NCI-H2171 treated with DMSO at 0.1 percent for 48 hours (cell line): ENCODE measurements around the gene MDM1.

Experiments used
- DNase-seq: peaks from one replicate; lab custom pipeline; 2025; lab: John Stamatoyannopoulos, UW

MDM1 gene

GRCh38 chr12:68356060-68356695 lies 24.0 kb upstream of the MDM1 start:
- DNase-seq: no peak

GRCh38 chr12:68354977-68355541 lies 22.9 kb upstream of the MDM1 start:
- no peak for DNase-seq

DNA sequence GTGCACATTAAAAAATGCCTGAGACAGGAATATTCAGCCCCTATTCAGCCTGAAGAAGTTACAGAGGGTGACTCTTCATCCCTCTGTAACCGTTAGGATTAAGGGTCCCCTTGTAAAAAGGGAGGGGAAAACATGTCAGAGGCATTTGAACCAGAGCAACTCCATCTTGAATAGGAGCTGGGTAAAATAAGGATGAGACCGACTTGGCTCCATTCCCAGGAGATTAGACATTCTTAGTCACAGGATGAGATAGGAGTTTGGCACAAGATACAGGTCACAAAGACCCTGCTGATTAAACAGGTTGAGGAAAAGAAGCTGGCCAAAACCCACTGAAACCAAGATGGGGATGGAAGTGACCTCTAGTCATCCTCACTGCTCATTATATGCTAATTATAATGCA lies 19.9 kb upstream of the MDM1 start:
- DNase-seq: no peak

- no peak for DNase-seq
These were observed 18.6 kb upstream of the MDM1 start for GRCh38 chr12:68350753-68351152.

DNA sequence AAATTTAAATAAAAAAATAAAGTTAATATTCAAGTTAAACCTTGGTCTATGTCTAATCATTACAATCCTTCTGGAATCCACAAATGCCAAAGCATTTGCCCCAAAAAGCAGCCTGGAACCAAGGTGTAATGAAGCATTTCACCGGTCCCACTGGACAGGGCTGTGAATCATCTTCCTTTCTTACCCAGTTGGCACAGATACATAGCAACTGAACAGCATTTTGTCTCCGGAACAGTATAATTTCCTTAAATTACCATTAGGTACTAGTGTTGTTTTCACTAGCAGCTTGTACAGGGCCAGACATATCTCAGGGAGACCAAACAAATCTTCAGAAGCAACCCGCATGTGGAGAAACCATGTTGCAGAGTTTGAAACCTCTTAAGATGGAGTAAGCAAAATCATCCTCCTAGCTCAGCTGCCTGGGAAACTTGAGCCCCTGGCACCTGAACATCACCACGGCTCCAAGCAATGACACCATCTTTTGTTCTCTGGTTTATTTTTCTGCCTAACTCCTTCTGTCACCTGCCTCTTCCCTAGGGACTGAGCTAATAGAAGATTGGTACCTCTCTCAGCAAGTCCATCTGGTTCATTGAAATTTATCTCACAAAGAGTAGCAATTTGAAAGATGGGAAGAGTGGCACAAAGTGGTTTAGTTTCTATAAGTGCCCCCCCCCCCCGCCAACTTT lies 17.9 kb upstream of the MDM1 start:
- DNase-seq: peak; percentile 100

DNA sequence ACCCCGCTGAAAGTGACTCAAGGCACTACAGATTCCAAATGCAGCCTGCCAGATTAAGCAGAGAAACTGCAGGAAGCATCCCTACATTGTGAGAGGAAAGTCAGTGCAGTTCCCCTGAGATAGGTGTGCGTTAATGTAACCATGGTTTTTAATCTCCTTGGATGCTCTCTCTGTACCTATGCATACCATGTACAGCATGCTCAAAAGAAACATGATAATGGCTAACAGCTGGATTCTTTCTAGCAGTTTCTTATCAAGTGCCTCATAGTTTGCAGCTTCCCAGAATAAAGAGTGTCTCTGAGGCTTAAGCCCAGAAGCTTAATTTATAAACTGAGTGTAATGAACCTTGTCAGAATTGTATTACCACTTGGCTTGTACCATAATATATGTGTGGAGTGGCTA lies 17.1 kb upstream of the MDM1 start:
- peak; percentile 95 for DNase-seq

- DNase-seq: no peak
These were observed 16.3 kb upstream of the MDM1 start for GRCh38 chr12:68348419-68348818.

- no peak for DNase-seq
These were observed 13.6 kb upstream of the MDM1 start for GRCh38 chr12:68345763-68346162.

DNA sequence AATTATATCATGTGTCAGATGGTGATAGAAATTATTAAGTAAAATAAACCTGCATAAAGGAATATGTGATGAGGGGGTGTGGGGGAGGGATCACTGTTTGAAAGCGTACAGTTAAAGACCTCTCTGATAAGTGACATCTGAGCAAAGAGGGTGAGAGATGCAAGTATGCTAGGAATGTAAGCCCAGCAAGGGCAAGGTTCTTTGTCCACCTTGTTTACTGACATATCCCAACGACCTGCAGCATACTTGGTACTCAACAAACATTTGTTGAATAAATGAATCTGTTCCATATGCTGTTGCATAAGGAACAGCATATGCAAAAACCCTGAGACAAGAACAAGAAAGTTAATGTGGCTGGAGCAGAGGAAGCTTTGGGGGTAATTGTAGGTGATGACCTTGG lies 12.0 kb upstream of the MDM1 start:
- no peak for DNase-seq

DNA sequence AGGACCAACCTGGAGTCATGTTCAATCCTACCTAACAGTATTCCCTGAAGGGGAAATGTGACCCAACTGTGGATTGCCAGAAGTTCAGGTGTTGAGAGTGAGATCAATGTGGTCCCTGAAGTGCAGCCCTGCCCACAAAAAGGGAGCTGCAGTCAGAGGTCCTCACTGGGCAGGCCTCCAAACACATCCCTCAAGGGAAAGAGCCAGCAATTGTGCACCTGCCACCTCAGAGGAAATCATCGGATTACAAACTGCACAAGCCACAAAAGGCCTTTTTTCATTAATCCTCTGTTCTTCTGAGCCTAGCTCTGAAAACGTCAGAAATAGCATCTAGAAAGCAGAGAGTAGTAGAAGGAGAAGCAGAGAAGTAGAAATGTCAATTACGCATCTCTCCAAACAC lies 10.8 kb upstream of the MDM1 start:
- DNase-seq: peak; percentile 99

- DNase-seq: no peak
These were observed 9.7 kb upstream of the MDM1 start for GRCh38 chr12:68341822-68342221.

GRCh38 chr12:68340404-68341270 lies 8.5 kb upstream of the MDM1 start:
- DNase-seq: no peak

GRCh38 chr12:68336889-68337303 lies 4.7 kb upstream of the MDM1 start:
- peak; percentile 82 for DNase-seq

DNA sequence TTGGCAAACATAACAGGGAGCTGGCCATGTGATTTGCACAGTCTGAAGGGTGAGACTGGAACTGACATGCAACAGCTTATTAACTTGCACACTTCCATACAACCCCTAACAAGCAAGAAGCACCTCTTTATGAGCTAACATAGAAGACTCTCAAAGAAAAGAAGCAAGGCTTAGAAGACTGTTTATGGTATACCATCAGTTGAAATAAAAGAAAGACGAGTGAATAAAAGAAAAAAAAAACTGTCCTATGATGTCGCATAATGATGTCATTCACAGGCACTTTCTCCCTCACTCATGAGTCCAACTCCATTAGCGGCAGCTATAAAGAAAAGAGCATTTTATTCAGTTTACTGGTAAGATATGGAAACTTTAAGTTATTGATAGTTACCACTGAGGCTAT lies 3.3 kb upstream of the MDM1 start:
- DNase-seq: no peak

DNA sequence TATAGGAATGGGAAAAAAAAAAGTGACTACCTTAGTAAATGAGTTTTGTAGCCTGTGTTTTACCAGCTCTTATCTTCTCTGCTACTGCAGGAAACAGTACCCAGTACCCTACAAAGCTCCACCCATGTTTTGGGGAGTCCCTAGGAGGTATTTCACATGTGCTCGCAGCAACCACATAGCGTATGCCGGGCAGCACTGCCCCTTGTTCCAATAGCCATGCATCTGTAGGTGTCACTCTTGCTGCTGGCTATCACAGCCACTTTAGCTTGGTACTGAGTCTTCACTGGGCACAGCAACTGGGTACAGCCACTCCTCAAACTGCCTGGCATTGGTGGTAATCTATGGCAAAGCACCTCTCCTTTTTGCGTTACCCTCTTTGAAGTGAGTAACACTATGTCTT lies 2.0 kb upstream of the MDM1 start:
- DNase-seq: no peak

DNA sequence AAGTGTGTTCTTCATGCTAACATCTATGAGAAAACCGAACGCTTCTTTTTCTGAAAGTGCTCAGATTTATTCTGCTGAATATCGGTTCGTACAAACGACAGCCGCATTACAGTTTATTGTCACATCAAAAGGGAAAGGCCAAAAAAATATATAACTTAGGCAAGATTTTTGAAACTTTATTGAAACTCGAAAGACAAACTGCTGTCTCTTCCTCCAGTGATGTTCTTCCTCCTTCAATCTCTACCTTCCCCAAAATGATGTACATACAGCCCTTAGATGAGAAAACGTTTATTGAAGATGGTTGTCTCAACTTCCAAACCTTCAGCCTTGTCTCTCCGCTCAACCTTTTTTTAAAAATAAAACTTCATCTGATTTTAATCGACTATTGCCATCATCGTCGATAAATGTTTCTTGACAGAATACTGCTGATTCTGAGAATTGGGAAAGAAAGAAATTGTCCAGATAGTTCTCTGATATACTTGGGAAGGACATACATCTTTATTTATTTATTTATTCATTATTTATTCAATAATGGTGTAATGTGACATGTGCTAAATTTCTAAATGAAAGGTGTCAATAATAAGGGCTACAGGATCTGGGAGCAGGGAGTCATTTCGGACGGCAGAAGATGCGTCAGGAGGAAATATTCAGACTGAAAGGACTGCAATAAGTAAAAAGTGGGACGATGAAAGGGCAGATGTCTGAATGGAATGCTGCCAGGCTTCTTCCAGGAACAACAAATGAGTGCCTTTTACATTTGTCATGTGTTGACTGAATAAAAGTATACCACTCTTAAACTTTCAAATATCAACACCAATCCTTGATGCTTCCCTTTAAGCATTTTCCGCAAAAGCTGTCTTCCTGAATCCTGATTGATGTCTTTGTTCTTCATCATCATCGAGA lies 817 bp upstream of the MDM1 start:
- DNase-seq: peak; percentile 43

DNA sequence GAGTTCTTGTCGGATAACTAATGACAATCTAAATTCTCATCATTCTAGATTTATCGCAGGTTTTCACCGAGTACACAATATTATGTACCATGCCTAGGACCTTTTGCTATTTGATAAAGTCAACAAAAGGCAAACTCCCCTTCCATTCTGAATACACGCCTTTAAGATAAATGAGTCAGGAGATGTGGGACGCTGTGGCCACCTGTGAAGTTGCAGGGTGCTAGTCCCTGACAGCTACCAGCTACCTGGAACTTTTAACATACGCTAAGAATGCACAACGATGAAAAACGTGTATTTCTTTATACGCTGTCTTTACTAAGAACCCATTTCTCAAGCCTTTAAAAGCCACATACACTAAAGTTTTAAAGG lies 678 bp downstream of the MDM1 start:
- DNase-seq: no peak

- peak; percentile 84 for DNase-seq
These were observed 4.3 kb downstream of the MDM1 start for GRCh38 chr12:68327896-68328295.

DNA sequence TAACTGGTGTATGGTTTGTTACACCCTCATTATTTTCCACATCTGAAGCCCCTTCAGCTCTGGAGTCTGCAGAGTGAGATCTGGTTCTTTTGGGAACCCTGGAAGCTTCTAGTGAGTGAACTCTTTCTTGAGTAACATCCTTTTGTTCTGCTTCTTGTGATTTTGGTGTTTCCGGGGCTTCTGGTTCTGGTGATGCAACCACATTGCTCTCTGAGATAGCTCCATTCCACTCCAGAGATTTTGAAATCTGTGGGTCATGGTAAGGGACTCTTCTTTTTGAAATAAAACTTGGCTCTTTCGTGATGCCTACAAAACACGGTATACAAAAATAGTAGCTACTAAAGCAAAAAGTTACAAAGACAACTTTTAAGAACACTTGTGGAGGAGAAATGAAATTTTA lies 5.4 kb downstream of the MDM1 start:
- DNase-seq: no peak

- DNase-seq: no peak
These were observed 6.2 kb downstream of the MDM1 start for GRCh38 chr12:68325966-68326365.

GRCh38 chr12:68324531-68324930 lies 7.6 kb downstream of the MDM1 start:
- no peak for DNase-seq

DNA sequence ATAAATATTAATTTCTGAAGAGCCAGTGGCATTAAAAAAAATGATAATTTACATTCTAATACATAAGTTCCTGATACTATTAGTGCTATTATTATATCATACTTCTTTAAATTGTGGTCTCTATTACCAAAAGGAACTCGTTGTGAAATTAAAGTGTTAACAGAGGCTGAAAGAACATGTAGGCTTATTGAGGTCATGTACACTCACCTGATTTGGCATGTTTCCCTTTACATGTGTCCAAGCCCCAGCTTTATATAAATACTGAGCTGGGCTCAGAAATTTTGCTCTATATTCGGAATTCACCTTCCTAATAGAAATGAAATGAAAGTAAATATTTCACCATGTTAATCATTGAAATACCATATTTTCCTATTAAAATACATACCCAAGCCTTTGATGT lies 11.0 kb downstream of the MDM1 start:
- DNase-seq: no peak
